ENCODE measurements around the gene FYN. TPM values are rescaled to one million over a fixed set of nuclear protein-coding genes. Genes with fewer than 3 reads are reported as not detected.

Gene FYN
- total and polyA plus RNA-seq, 2 of the 13 experiments (the other 11 are each of a cell fraction or from before 2014, with no cell fraction given) = 15.5 to 24.6 TPM

DNA sequence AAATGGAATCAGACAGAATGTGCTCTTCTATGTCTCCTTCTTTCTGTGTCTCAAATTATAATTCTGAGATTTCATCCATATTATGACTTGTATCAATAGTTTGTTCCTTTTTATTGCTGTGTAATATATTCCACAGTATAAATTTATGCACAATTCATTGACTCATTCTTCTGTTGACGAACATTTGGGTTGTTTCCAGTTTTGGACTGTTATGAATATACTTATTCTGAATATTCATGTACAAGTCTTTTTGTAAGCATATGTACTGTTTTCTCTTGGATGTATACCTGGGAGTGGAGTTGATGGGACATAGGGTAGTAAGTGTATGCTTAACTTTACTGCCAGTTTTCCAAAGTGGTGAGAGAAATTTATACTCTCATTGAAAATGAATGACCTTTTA is 239.4 kb downstream of the FYN start:
- Histone ChIP-seq H3K27me3 (ENCODE audit: control insufficient read depth in 1 of 2, insufficient read depth in 2 of 2, low read length in 2 of 2) (peaks cover 0 to 4% of the 10 kb centered on the region in 2 experiments; a peak in 1 of 5 replicates), H4K20me1 (ENCODE audit: insufficient read depth, low read length) (no peaks in the 10 kb centered on the region), H2AFZ (ENCODE audit: low read length) (no peak overlapping the region), H3K4me3 (replicated peaks in 1 of 3; ENCODE audit: insufficient read depth in 1 of 3, low read depth in 2 of 3, low read length in 3 of 3) (no peak overlapping the region), H3K4me1 (ENCODE audit: insufficient read depth, low read length) (no peaks in the 10 kb centered on the region), H3K79me2 (ENCODE audit: insufficient read depth, low read length) (no peaks in the 10 kb centered on the region), H3K27ac (ENCODE audit: extremely low read length, insufficient read depth, low read length) (no peak overlapping the region), H3K36me3 (replicated peaks in 1 of 2; ENCODE audit: control insufficient read depth in 1 of 2, insufficient read depth in 2 of 2, low read length in 2 of 2) (no peaks in the 10 kb centered on the region), H3K4me2 (ENCODE audit: low read depth, low read length) (no peak overlapping the region), H3K9me3 (ENCODE audit: low read length) (no peaks in the 10 kb centered on the region), H3K9ac (ENCODE audit: insufficient read depth, low read depth, low read length) (no peak overlapping the region)
- intact Hi-C loops (cut with micrococcal nuclease; ENCODE audit: unreplicated experiment) (no loop called here), in situ Hi-C loops (cut with HindIII; ENCODE audit: extremely low pct_ligation_motif_present, low pct_unique_long_range_greater_than_20kb) (loop anchor here (25.0 kb wide), 2 partner anchors 272 to 572 kb away; no protein-coding TSS in a partner anchor)
- BruUV-seq (replicated peaks) = no TSS peak
- TF ChIP-seq SATB2 (CRISPR knock-in tag; IDR thresholded peaks at IDR 0.05) (no peak), MAFG (CRISPR knock-in tag; IDR thresholded peaks at IDR 0.05) (no peak), HNF4G (IDR thresholded peaks at IDR 0.05; ENCODE audit: borderline replicate concordance, low read depth, low read length) (no peak), HNF4G (CRISPR knock-in tag; IDR thresholded peaks at IDR 0.05; ENCODE audit: borderline replicate concordance, low read depth) (no peak), SMAD9 (CRISPR knock-in tag; IDR thresholded peaks at IDR 0.05) (no peak), EHMT2 (IDR thresholded peaks at IDR 0.05; ENCODE audit: borderline replicate concordance, low read depth, low read length) (no peak), CBFB (CRISPR knock-in tag; IDR thresholded peaks at IDR 0.05) (no peak), NFE2L1 (CRISPR knock-in tag; IDR thresholded peaks at IDR 0.05; ENCODE audit: borderline replicate concordance) (no peak)
- TF ChIP-seq, protein P1, sequence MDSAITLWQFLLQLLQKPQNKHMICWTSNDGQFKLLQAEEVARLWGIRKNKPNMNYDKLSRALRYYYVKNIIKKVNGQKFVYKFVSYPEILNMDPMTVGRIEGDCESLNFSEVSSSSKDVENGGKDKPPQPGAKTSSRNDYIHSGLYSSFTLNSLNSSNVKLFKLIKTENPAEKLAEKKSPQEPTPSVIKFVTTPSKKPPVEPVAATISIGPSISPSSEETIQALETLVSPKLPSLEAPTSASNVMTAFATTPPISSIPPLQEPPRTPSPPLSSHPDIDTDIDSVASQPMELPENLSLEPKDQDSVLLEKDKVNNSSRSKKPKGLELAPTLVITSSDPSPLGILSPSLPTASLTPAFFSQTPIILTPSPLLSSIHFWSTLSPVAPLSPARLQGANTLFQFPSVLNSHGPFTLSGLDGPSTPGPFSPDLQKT (CRISPR knock-in tag; IDR thresholded peaks at IDR 0.05; ENCODE audit: borderline replicate concordance) = no peak
- ChIA-PET CTCF (ENCODE audit: low intra/inter-chr PET ratio, low total read pairs) (no interaction called here), POLR2A (no interaction called here)
- DNase-seq (ENCODE audit: low spot score) = no peak
- WGBS (ENCODE audit: low lambda C conversion rate) = 53% methylated on average over 1 of the region's 1 CpG
- FAIRE-seq = no peak
- ATAC-seq = no peak

Measured in HepG2 (cell line).